ENCODE measurements around the gene PLB1.

DNA sequence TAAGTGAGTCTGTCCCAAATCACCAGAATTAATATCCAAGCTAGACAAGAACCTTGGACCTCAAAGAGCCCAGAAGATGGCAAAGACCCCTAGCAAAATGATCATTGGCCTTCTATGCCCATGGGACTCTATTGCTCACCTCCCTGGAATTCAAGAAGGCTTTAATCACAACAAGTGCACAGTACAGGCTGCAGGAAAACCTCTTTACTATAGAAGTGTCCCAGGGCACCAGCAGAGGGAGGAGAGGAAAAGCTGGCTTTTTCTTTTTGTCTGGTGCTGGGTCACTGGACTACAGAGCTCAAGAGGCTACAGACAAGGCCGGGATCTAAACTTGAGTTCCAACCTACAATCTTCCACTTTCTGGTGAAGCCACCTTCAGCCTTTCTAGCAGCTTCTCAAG lies 167.5 kb downstream of the PLB1 start:
- TF ChIP-seq POLR2AphosphoS5 (IDR thresholded peaks at IDR 0.05; ENCODE audit: low read depth, low read length) (no peak), POLR2A (IDR thresholded peaks at IDR 0.05; ENCODE audit: low read depth, low read length) (no peak), PAX5 (IDR thresholded peaks at IDR 0.05; ENCODE audit: insufficient read depth, low read length, severe bottlenecking) (no peak), TAF1 (IDR thresholded peaks at IDR 0.05; ENCODE audit: low read depth, low read length) (no peak)

All from GM12891 (cell line).